ENCODE data around the gene ZC3H7A.

The ZC3H7A gene

GRCh38 chr16:11736903-11737302, 60.2 kb downstream of the ZC3H7A start:
- no peak for TF ChIP-seq CTCF (IDR thresholded peaks at IDR 0.05; ENCODE audit: low read depth, low read length, missing control alignments)
- no peak for DNase-seq (ENCODE audit: low read depth)
- in situ Hi-C loops (cut with HindIII; ENCODE audit: low sequenced_read_pairs) = no loop called here
- no peak overlapping the region for H3K4me3 ChIP-seq (ENCODE audit: low read depth, low read length)

GRCh38 chr16:11735787-11736186, 61.3 kb downstream of the ZC3H7A start:
- TF ChIP-seq CTCF (IDR thresholded peaks at IDR 0.05; ENCODE audit: low read depth, low read length, missing control alignments) = no peak
- no peak overlapping the region for H3K4me3 ChIP-seq (ENCODE audit: low read depth, low read length)
- in situ Hi-C loops (cut with HindIII; ENCODE audit: low sequenced_read_pairs) = no loop called here

GRCh38 chr16:11734653-11735043, 62.4 kb downstream of the ZC3H7A start:
- no peak for DNase-seq (ENCODE audit: low read depth)
- in situ Hi-C loops (cut with HindIII; ENCODE audit: low sequenced_read_pairs) = no loop called here
- H3K4me3 ChIP-seq (ENCODE audit: low read depth, low read length) = no peak overlapping the region
- TF ChIP-seq CTCF (IDR thresholded peaks at IDR 0.05; ENCODE audit: low read depth, low read length, missing control alignments) = no peak

More at GRCh38 chr16:11735787-11736186, 61.3 kb downstream of the ZC3H7A start:
- no peak for DNase-seq (ENCODE audit: low read depth)

- no peak for DNase-seq (ENCODE audit: low read depth)
- TF ChIP-seq CTCF (IDR thresholded peaks at IDR 0.05; ENCODE audit: low read depth, low read length, missing control alignments) = no peak
- no peak overlapping the region for H3K4me3 ChIP-seq (ENCODE audit: low read depth, low read length)
- in situ Hi-C loops (cut with HindIII; ENCODE audit: low sequenced_read_pairs) = no loop called here
These were observed 62.9 kb downstream of the ZC3H7A start for GRCh38 chr16:11734025-11734652.

- in situ Hi-C loops (cut with HindIII; ENCODE audit: low sequenced_read_pairs) = no loop called here
- TF ChIP-seq CTCF (IDR thresholded peaks at IDR 0.05; ENCODE audit: low read depth, low read length, missing control alignments) = no peak
- DNase-seq (ENCODE audit: low read depth) = no peak
- no peak overlapping the region for H3K4me3 ChIP-seq (ENCODE audit: low read depth, low read length)
These were observed 65.8 kb downstream of the ZC3H7A start for GRCh38 chr16:11731222-11731621.

- no peak for DNase-seq (ENCODE audit: low read depth)
- no peak overlapping the region for H3K4me3 ChIP-seq (ENCODE audit: low read depth, low read length)
- no peak for TF ChIP-seq CTCF (IDR thresholded peaks at IDR 0.05; ENCODE audit: low read depth, low read length, missing control alignments)
- in situ Hi-C loops (cut with HindIII; ENCODE audit: low sequenced_read_pairs) = no loop called here
These were observed 67.3 kb downstream of the ZC3H7A start for GRCh38 chr16:11729787-11730186.
